Measurements from ENCODE around the gene KCNQ2.

The KCNQ2 gene

GRCh38 chr20:63430891-63431290 is 41.6 kb downstream of the KCNQ2 start:
- Histone ChIP-seq H3K9me3 (ENCODE audit: control insufficient read depth, insufficient read depth, low read length) (no peaks in the 10 kb centered on the region), H3K27ac (ENCODE audit: low read depth, low read length) (no peak overlapping the region), H3K79me2 (ENCODE audit: control insufficient read depth, low read length) (no peaks in the 10 kb centered on the region), H3K36me3 (ENCODE audit: control insufficient read depth, low read length) (no peaks in the 10 kb centered on the region), H3F3A (ENCODE audit: control insufficient read depth, insufficient read depth) (peaks cover 4% of the 10 kb centered on the region; the same call in 1 of the 2 replicates), H3K9me2 (replicated peaks; ENCODE audit: control insufficient read depth, low read length) (no peaks in the 10 kb centered on the region), H3K4me1 (ENCODE audit: control insufficient read depth, low read length) (peaks cover 5% of the 10 kb centered on the region), H3K27me3 (ENCODE audit: control insufficient read depth, low read length) (peaks cover 7% of the 10 kb centered on the region), H3K4me3 (ENCODE audit: low read length) (no peak overlapping the region), H3K4me2 (ENCODE audit: low read length) (no peak overlapping the region), H4K20me1 (ENCODE audit: control insufficient read depth, insufficient read depth, low read depth, low read length) (no peaks in the 10 kb centered on the region)
- no peak for TF ChIP-seq EZH2phosphoT487 (IDR thresholded peaks at IDR 0.05; ENCODE audit: borderline replicate concordance, low read length)
- TF ChIP-seq CTCF (IDR thresholded peaks at IDR 0.05; ENCODE audit: low read depth, low read length, poor library complexity, severe bottlenecking): no peak

GRCh38 chr20:63429992-63430391 is 42.5 kb downstream of the KCNQ2 start:
- no peak for TF ChIP-seq EZH2phosphoT487 (IDR thresholded peaks at IDR 0.05; ENCODE audit: borderline replicate concordance, low read length)
- no peak for TF ChIP-seq CTCF (IDR thresholded peaks at IDR 0.05; ENCODE audit: low read depth, low read length, poor library complexity, severe bottlenecking)
- Histone ChIP-seq H3K4me1 (ENCODE audit: control insufficient read depth, low read length) (peaks cover 5% of the 10 kb centered on the region), H3K27ac (ENCODE audit: low read depth, low read length) (no peak overlapping the region)

GRCh38 chr20:63428906-63429575 is 43.4 kb downstream of the KCNQ2 start:
- Histone ChIP-seq H4K20me1 (ENCODE audit: control insufficient read depth, insufficient read depth, low read depth, low read length) (no peaks in the 10 kb centered on the region), H3K4me3 (ENCODE audit: low read length) (no peak overlapping the region), H3F3A (ENCODE audit: control insufficient read depth, insufficient read depth) (peaks cover 4% of the 10 kb centered on the region; the same call in 1 of the 2 replicates), H3K4me2 (ENCODE audit: low read length) (no peak overlapping the region), H3K79me2 (ENCODE audit: control insufficient read depth, low read length) (no peaks in the 10 kb centered on the region), H3K9me3 (ENCODE audit: control insufficient read depth, insufficient read depth, low read length) (no peaks in the 10 kb centered on the region), H3K27me3 (ENCODE audit: control insufficient read depth, low read length) (peaks cover under 1% of the 10 kb centered on the region), H3K9me2 (replicated peaks; ENCODE audit: control insufficient read depth, low read length) (no peaks in the 10 kb centered on the region), H3K36me3 (ENCODE audit: control insufficient read depth, low read length) (no peaks in the 10 kb centered on the region), H3K27ac (ENCODE audit: low read depth, low read length) (no peak overlapping the region), H3K4me1 (ENCODE audit: control insufficient read depth, low read length) (no peaks in the 10 kb centered on the region)
- TF ChIP-seq EZH2phosphoT487 (IDR thresholded peaks at IDR 0.05; ENCODE audit: borderline replicate concordance, low read length) (no peak), CTCF (IDR thresholded peaks at IDR 0.05; ENCODE audit: low read depth, low read length, poor library complexity, severe bottlenecking) (no peak)

More at GRCh38 chr20:63429992-63430391, 42.5 kb downstream of the KCNQ2 start:
- Histone ChIP-seq H3K79me2 (ENCODE audit: control insufficient read depth, low read length) (no peaks in the 10 kb centered on the region), H3K27me3 (ENCODE audit: control insufficient read depth, low read length) (peaks cover 7% of the 10 kb centered on the region), H3K9me3 (ENCODE audit: control insufficient read depth, insufficient read depth, low read length) (no peaks in the 10 kb centered on the region), H3K36me3 (ENCODE audit: control insufficient read depth, low read length) (no peaks in the 10 kb centered on the region), H3F3A (ENCODE audit: control insufficient read depth, insufficient read depth) (peaks cover 4% of the 10 kb centered on the region; the same call in 1 of the 2 replicates), H3K4me3 (ENCODE audit: low read length) (no peak overlapping the region), H3K4me2 (ENCODE audit: low read length) (no peak overlapping the region), H4K20me1 (ENCODE audit: control insufficient read depth, insufficient read depth, low read depth, low read length) (no peaks in the 10 kb centered on the region), H3K9me2 (replicated peaks; ENCODE audit: control insufficient read depth, low read length) (no peaks in the 10 kb centered on the region)
